Left lobe of liver (tissue), 2 donors: ENCODE data around the gene BAIAP3. TPM values are rescaled to one million over a fixed set of nuclear protein-coding genes. Genes with fewer than 3 reads are reported as not detected.
"Not testable (repeated sequence)": the region's sequence is repeated elsewhere in the genome, so short reads cannot be mapped to it uniquely, and the experiment has no call there.

Experiments used
- ATAC-seq: fragments of 200-7000 bp; cut with Tn5 transposase; one replicate; pipeline ENCODE4 v1.9.1; 2020; ENCODE audit warnings: mild to moderate bottlenecking, moderate library complexity
- DNase-seq: peaks from one replicate; pipeline ENCODE4 v3.0.0-alpha.2; 2020; ENCODE audit warnings: low spot score
- total RNA-seq: library from RNA; stranded (reverse); gene quantifications from one replicate; pipeline ENCODE4 v1.2.1, GENCODE V29; 2021
- donor health status: DM: no; HTN: no; CAD: no; lungs with moderate emphysema.
- donor health status: DM: no; HTN: yes; CAD: no.

BAIAP3 gene
- 8.1 TPM for total RNA-seq

DNA sequence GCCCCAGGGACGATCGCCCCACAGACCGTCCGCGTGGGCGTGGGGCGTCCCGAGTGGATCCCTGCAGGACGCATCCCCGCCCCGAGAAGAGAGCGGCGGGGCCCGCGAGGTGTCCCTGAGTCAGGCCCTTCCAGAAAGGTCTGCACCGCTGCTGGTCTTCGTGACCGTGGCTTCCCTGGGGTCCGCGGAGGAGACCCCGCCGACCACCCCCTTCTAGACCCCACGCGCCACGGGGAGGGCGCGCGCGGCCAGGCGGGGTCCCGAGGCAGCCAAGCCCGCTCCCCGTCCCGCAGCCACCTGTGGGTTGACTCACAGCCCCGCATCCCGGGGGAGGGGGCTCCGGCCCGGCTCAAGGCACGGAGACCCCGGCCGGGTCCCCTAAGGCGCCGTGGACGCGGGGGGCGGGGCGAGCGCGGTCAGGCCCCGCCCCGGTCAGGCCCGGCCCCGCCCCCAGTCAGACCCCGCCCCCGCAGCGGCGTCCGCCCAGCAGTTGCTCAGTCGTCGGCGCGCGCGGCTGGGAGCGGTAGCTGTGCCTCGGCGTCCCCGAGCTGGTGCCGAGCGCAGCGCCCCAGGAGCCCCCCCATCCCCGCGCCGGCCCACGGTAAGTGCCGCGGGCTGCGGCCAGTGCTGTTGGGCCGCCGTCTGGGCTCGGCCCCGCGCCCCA, at the start of gene BAIAP3:
Gene BAIAP3 (plus strand): TSS at position 497 of the 664 bp plus-strand sequence. CDS start 4,905 bp downstream, outside the sequence.
- ATAC-seq (peak; percentile 76), DNase-seq (no peak)

DNA sequence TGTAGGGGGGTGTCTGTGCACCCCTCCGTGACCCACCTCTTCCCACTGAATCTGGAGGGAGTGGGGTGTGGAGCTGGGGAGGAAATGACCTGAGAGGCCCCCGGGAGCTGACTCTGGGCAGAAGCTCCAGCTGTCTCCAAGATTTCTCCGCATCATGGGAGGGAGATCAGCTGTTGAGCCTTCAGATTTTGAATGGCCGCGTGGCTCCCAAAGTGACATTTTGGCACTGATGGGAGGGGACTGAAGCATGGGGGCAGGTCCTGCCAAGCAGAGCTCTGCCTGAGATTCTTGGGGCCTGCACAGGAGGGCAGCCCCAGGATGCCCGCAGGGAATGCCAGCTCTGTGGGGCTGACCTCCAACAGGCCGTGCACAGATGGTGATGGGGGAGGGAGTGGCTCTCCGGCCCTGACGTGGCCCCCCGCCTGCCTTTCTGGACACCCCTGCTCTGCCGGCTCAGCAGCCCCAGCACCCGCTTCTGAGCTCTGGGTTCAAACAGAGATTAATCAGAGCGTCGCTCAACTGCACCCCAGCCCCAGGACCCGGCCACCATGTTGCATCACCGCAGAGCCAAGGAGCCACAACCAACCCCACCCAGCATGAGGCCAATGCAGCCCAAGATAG, 49.3 kb upstream of the BAIAP3 start:
- DNase-seq: no peak
- ATAC-seq: no peak

DNA sequence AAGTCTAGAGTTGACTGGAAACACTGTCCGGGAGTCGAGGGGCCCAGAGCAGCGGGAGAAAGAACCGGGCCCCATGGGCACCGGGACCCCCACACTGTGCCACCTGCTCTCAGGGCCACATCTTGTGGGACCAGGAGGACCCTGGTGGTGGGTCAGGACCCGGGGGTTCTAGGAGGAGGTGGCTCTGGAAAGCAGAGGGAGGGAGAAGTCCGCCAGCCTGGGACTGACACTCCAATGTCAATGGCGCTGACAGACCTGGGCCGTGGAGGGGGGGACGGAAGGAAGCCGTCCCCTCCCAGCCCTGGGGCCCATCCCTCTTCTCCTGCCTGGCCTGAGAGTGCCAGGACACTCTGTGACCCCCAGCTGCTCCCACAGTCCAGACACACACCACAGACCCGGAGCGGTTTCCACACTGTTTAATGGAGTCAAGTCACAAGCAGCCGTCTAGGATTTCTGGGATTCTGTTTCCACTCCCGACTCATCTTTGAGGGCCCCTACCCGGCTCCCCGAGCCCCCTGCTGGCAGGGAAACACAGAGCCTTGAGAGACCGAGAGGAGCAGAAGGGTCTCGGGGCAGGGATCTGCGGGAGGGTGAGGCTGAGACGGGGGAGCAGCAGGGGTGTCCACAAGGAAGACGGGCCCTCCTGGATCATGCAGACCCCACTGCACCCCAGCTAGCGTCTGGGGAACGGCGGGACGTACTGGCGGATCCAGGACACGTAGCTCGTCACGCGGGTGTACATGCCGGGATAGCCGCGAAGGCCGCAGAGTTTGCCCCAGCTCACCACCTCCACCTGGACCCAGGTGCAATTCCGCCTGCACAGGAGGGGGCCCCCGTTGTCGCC, 47.6 kb upstream of the BAIAP3 start:
- no peak for DNase-seq
- no peak for ATAC-seq

- DNase-seq (peak; percentile 39), ATAC-seq (no peak)
Observed at GRCh38 chr16:1286513-1287094, 46.8 kb upstream of the BAIAP3 start.

DNA sequence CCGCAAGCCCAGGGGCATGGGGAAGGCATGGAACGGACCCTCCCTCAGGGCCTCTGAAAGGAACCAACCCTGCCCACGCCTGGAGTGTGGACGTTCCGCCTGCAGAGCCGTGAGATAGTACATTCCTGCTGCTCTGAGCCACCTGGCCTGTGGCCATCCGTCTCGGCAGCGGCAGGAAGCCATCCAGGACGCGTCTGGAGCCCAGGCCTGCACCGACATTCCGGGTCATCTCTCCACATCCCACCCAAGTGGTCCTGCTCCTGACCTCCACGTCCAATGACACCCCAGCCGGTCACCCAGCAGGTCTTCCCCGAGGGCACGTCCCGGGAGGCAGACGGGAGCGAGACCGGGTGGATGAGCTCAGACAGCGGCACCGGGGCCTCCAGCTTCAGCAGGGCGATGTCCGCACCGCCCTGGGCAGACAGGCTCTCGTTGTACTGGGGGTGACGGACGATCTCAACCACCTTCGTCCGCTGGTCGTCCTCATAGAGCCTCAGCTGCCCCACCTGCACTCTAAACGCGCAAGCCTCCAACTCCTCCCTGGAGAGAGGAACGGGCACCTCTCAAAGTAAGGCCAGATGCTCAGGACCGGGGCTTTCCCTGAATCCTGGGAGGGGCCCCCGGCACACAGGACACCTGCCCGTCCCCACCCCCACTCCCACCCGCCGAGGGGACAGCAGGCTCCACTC, 45.3 kb upstream of the BAIAP3 start:
- ATAC-seq (no peak), DNase-seq (peak; percentile 38)

- peak; percentile 44 for DNase-seq
- no peak for ATAC-seq
Observed at GRCh38 chr16:1288813-1289476, 44.5 kb upstream of the BAIAP3 start.

DNA sequence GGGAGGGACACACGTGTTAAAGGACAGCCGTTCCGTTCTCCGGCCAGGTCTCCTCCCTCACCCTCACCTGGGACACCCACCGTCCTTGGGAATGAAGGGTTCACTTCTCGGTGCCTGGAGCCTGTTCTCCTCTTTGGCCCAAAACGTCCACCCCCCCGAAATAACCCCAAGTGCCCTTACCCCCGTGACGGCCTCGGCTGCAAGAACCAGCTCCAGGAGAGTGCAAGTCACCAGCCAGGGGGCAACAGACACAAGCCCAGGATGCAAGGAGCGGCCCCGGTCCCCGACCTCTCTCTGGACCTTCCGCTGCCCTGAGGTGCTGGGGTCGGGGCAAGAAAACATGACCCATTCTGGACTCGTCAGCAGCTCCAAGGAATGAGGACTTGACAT, 44.0 kb upstream of the BAIAP3 start:
- ATAC-seq: no peak

DNA sequence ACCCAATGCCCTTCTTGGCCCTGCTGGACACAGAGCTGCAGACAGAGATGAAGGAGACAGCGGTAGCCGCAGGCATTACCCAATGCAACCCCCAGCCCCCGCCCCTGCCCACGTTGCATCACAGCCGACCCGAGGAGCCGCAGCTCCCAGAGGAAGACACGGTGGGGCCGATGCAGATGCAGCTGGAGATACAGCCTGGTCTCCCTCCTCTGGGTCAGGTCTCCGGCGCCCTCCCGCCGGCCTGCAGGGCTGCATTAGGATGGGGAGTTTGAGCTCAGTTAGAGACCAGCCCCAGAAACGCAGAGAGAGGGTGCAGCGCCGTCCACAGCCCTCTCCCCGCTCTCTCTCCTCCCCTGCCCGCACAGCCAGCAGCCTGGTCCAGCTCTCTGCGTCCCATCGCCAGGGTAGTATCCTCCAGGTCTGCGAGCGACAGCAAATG, 43.4 kb upstream of the BAIAP3 start:
- no peak for ATAC-seq
- DNase-seq: peak; percentile 46

More for the DNA sequence above, 44.0 kb upstream of the BAIAP3 start:
- DNase-seq: peak; percentile 44

DNA sequence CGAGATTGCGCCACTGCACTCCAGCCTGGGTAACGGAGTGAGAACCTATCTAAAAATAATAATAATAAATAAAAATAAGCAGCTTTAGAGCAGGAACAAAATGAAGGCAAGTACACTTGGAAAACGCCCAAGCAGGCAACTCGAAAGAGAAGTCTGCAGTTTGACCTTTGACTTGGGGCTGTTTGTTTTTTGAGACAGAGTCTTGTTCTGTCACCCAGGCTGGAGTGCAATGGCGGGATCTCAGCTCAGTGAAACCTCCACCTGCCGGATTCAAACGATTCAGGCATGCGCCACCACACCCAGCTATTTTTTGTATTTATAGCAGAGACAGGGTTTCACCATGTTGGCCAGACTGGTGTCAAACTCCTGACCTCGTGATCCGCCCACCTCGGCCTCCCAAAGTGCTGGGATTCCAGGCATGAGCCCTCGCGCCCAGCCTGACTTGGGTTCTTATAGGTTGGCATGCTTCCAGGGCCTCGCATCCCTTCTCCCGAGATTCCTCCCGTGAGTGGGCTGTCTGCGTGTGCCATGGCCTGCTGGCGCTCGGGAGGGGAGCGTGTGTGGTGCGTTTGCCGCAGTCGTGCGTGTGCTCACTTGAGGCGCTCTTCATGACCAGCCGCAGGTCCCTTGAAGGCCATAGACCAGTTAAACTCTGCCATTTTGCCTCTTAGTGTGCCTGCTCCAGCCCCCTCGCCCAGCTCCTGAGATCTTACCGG, 42.4 kb upstream of the BAIAP3 start:
- peak; percentile 80 for ATAC-seq
- peak; percentile 70 for DNase-seq

GRCh38 chr16:1291576-1291974, 41.9 kb upstream of the BAIAP3 start:
- no peak for DNase-seq
- ATAC-seq: peak; percentile 75

DNA sequence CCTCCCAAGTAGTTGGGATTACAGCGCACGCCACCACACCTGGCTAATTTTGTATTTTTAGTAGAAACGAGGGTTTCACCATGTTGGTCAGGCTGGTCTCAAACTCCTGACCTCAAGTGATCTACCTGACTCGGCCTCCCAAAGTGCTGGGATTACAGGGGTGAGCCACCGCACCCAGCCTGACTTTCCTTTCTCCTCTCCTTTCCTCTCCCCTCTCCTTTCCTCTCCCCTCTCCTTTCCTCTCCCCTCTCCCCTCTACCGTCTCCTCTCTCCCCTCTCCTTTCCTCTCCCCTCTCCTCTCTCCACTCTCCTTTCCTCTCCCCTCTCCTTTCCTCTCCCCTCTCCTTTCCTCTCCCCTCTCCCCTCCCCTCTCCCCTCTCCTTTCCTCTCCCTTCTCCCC, 41.2 kb upstream of the BAIAP3 start:
- ATAC-seq, DNase-seq: not testable (repeated sequence)

GRCh38 chr16:1292808-1293207, 40.6 kb upstream of the BAIAP3 start:
- ATAC-seq, DNase-seq: not testable (repeated sequence)

GRCh38 chr16:1293921-1294656, 39.4 kb upstream of the BAIAP3 start:
- no peak for DNase-seq
- no peak for ATAC-seq

GRCh38 chr16:1295465-1295864, 38.0 kb upstream of the BAIAP3 start:
- DNase-seq (no peak), ATAC-seq (no peak)

- DNase-seq, ATAC-seq: not testable (repeated sequence)
Observed at GRCh38 chr16:1296688-1297017, 36.8 kb upstream of the BAIAP3 start.

DNA sequence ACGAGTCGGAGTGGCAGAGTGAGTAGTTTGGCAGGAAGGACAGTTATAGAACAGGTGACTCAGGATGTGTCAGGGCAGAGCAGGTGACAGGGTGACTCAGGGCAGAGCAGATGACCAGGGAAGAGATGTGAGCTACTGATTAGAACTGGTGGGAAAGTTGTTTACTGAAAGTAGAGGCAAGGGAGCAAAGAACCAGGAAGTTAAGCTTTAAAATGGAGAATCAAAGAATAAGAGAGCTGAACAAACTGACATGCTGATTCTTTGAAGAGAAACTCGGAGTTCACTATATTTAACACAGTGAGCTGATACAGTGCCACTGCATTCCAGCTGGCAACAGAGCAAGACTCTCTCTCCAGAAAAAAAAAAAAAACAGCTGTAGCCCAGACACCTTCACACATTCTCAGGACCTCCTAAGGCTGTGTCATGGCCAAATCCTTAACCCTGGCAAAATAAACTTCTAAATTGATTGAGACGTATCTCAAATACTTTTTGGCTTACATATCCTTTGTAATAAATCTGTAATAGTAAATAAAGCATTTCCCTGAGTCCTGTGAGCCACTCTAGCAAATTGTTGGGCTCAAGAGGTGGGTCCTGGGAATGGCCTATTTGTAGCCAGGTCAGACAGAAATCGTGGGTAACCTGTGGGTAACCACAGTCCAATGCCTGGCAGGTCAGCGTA, 36.3 kb upstream of the BAIAP3 start:
- DNase-seq: no peak
- ATAC-seq: peak; percentile 29

GRCh38 chr16:1298406-1298805, 35.0 kb upstream of the BAIAP3 start:
- no peak for ATAC-seq
- no peak for DNase-seq
